ENCODE results near the gene RHEX.

GRCh38 chr1:206011057-206011456, 41.9 kb upstream of the RHEX start:
- no peak for TF ChIP-seq CTCF (conservative IDR thresholded peaks at IDR 0.05 in 1 of 2, IDR thresholded peaks at IDR 0.05 in 1 of 2; ENCODE audit: extremely low read depth in 1 of 2, insufficient read depth in 1 of 2, low read depth in 1 of 2, low read length in 2 of 2)
- TF ChIP-seq EZH2 (IDR thresholded peaks at IDR 0.05; ENCODE audit: borderline replicate concordance, low read length), result no peak

Data from mammary epithelial cell (primary cell).